Hypothalamus (tissue), 51 donors: Measurements from ENCODE around the gene DGKE.

Source experiments
- DNase-seq, 51 donors: peaks; one replicate each; lab custom pipeline; 2025; lab: John Stamatoyannopoulos, UW

The DGKE gene

GRCh38 chr17:56838687-56839086, 4.7 kb downstream of the DGKE start:
- no peak for DNase-seq

GRCh38 chr17:56842577-56842976, 8.6 kb downstream of the DGKE start:
- DNase-seq = no peak

DNA sequence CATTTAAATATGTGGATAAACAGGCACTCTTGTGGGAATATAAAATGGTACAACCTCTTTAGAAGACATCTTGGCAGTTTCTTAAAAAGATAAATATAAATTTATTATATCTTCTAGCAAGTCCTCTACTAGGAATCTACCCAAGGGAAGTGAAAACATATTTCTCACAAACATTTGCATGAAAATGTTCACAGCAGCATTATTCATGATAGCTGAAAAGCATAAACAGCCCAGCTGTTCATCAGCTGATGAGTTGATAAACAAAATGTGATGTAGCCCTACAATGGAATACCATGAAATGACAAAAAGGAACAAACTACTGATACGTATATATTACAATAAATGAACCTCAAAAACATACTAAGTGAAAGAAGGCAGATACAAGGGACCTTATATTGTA, 12.0 kb downstream of the DGKE start:
- DNase-seq = no peak

DNA sequence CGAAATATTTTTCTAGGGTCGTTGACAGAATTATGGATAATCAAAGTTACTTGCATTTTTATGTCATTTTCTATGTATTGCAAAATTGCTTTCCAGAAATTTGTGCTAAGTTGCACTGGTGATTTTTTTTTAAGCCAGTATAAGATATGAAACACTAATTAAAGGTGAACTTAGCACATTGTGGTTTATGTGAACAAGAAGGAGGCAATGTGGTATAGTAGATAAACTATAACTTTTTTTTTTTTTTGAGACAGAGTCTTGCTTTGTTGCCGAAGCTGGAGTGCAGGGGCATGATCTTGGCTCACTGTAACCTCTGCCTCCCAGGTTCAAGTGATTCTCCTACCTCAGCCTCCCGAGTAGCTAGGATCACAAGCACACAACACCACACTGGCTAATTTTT, 13.2 kb downstream of the DGKE start:
- no peak for DNase-seq

DNA sequence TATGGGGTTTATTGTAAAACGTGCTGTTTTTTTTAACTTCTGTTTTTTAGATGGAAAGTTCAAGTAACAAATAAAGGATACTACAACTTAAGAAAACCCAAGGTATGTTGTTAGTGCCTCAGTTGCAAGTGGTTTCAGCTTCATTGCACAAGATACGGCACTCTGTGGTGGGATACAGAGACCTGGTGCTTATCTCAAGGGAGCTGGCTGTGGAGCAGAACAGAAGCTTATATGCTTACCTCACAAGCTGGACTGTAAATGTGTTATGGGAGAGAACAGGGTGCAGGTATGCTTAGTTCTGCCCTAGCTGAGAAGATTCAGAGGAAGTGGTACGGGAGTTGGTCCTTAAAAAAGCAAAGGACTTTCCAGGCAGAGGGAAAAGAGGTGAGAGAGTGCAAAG, 15.2 kb downstream of the DGKE start:
- no peak for DNase-seq

DNA sequence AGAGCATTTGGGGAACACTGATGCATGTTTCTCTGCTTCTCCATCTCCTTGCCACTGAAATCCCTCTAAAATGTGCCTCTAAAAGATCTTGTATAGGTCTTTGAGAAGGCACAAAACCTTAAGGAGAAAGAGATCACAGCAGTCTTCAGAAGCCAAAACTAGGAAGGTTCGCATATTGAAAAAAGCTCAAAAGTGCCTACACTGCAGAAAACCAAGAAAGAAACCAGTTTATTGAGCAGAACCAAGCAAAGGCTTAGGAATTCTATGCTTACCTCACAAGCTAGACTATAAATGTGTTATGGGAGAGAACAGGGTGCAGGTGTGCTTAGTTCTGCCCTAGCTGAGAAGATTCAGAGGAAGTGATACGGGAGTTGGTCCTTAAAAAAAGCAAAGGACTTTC, 16.6 kb downstream of the DGKE start:
- DNase-seq = no peak

- DNase-seq = no peak
Observed at GRCh38 chr17:56851008-56851407, 17.1 kb downstream of the DGKE start.

DNA sequence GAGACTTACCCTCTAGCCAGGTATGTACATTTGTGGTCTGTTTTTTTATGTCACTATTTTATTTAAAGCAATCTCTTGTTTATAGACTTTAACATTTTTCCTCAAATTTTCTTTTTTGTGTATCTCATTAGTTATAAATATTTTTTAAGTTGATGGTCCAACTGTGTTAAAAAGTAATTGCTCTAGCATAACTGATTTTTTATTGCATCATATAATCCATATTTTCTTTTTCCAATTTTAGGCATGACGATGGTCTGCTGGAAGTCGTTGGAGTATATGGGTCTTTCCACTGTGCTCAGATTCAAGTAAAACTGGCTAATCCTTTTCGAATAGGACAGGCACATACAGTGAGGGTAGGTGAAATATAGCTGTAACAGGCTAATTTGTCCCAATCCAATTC, 27.9 kb downstream of the DGKE start:
- DNase-seq = no peak

DNA sequence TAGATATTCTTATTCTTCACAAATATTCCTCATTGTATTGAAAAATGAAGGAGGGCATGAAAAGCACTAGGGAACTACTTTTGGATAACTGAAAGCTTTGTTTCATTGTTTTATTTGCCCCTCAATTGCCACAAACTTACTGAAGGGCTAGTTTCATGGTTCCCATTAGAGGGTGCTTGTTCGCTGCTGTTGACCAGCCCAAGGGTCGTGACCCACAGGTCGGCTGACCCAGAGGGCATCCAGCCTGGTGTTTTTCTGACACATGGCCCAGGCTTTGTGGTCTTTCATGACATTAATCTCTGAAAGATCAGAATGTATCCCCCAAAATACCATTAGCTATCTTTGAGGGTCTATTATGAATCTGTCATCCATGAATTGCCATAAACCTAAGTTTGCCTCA, 30.0 kb downstream of the DGKE start:
- DNase-seq = no peak

DNA sequence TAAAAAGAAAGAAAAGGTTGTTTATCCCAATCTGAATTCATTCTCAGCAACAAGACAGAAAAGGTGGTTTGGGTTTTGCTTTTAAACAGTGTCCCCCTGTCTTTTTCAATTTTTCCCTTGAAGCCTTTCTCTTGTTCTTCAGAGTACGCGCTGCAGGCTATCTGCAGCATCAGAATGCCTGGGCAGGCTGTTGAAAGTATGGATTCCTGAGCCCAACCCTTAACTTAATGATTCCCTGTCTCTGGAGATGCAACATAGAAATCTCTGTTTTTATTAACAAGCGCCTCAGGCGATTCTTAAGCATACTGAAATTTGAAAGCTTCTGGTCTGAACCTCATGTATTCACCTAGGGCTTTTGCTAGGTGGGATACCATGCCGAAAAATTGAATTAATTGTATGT, 32.1 kb downstream of the DGKE start:
- no peak for DNase-seq

DNA sequence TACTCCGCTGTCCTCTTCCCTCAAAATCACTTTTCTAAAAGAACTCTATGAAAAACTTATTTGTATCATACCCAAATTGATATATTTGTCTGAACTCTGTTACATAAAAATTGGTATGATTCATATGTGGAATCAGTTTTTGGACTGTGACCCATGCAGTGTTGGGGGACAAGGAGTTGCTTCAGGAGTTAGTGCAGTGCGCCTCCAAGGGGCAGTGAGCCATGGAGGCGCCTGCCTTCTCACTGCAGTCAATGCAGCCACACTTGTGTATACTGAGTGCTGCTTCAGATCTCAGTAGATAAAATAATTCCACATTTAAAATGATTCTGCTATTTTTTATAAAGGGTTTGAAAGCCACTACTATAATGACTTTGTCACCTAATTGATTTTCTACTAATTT, 32.5 kb downstream of the DGKE start:
- DNase-seq = no peak

- DNase-seq = no peak
Observed at GRCh38 chr17:56867948-56868376, 34.0 kb downstream of the DGKE start.

DNA sequence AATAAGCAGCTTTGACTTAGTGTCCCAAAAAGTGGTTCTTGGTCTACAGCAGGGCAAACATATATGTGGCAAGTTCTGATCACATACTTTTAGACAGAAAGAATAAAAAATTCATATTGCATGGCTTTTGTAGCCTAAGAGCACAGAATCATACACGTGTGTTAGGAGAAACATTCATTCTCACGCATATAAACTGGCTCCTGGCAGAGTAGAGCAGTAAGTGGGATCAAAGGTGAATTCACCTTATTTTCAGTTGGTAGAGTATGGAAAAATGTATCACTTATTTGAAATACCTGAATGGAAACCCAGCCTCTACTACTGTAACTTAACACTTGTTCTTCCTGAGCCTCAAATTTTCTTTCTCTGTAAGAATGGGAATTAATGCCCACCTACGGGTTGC, 34.8 kb downstream of the DGKE start:
- no peak for DNase-seq

DNA sequence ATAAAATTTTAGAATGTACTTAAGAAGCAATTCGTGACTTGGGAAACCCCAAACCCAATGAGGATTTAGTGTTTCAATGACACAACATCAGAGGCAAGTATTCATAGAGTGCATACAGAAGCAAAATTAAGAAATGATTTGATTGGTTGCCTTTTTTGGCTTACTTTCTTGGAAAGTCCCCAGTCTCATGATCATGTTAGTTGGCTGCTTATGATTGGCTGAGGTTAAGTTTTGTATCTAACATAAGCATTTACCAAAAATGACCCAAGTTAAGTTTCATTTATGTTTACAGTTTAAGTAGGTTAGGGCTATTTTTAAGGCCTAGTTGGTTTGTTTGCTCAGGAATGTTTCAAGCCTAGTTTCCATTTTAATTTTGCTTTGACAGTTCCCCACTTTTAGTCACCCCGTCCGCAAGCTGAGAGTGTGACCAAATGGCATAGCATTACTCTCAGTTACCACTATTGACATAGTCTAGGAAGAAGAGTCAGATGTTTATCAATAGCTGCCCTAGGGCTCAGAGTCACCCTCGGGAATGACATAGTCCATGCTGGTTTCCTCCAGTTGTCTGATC, 36.2 kb downstream of the DGKE start:
- no peak for DNase-seq

GRCh38 chr17:56876766-56877179, 42.8 kb downstream of the DGKE start:
- DNase-seq = no peak

- DNase-seq = no peak
Observed at GRCh38 chr17:56879280-56879679, 45.3 kb downstream of the DGKE start.

GRCh38 chr17:56880133-56880532, 46.2 kb downstream of the DGKE start:
- DNase-seq = no peak

GRCh38 chr17:56880571-56880970, 46.6 kb downstream of the DGKE start:
- DNase-seq = no peak

DNA sequence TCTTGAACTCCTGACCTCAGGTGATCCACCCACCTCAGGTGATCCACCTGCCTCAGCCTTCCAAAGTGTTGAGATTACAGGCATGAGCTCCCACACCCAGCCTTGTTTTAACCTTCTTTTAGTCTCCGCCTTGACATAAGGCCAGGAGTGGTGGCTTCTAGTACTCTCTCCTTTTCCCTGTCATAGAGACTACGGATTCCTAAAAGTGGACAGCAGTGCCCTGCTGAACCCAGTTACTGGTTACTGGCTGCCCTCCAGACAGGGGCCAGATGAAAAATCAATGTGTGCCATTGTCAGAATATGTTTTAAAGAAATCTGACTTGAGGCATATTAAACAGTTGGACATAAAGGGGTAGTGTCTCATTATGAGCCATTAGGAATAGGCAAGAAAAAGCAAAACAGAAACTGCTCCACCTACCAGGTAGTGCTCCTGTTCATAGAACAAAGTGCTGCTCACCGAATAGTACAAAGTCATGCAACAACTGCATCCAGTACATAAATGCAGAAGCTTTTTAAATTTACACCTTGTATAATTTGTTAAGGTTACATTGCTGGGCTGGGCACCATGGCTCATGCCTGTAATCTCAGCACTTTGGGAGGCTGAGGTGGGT, 47.8 kb downstream of the DGKE start:
- no peak for DNase-seq

GRCh38 chr17:56883616-56884015, 49.7 kb downstream of the DGKE start:
- DNase-seq = no peak

DNA sequence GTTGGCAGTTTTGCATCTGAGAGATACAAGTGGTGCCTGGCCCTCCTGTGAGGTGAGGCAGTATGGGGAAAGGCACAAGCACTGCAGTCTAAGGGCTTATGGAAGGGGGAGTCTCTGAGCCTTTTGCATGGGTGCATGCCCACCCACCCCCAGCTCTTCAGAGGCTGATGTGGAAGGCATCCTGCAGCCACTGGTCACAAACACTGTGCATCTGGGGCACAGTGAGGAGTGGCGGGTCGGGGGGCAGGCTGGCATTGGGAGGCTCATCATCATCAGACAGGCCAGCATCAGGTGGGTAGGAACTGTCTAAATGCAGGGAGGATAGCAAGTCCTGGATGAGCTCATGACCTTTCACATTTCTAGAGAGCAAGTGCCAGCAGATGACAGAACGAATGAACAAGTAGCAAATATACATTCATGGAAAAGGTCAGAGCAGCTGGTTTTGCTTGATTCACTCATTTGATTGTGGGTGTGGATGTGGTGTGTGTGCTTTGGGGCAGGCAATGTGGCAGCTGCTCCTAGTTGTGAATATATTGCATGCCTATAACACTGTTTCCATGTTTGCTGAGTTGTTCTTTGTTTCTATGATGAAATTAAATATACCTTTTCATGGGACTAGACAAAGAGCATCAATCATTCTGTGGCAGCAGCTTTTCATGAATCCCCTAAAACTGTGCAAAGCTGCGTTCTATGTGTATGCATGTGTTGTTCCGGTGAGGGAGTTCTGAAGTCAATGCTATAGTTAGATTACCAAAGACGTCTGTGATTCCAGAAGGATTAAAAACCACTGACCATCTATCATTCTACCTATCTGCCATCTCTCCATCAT, 50.7 kb downstream of the DGKE start:
- no peak for DNase-seq

- no peak for DNase-seq
Observed at GRCh38 chr17:56885312-56885657, 51.3 kb downstream of the DGKE start.
